Adrenal gland (tissue), 5 donors: ENCODE measurements around the gene TRMU.

Source experiments
- CTCF ChIP-seq, 6 experiments: fragments of 450-650 bp in 4 of 6; fragments of 200-600 bp in 2 of 6; sonication (generic) in 1 of 6; IDR thresholded peaks; 1 replicate in 5 of 6; 2 replicates in 1 of 6; pipeline versions ENCODE4 v1.5.1 to v1.8.0; 2016 to 2021; ENCODE audit warnings: antibody characterized with exemption in 6 of 6, mild to moderate bottlenecking in 2 of 6, moderate library complexity in 1 of 6
- POLR2A ChIP-seq, 2 donors: fragments of 450-650 bp; IDR thresholded peaks; one replicate each; pipeline ENCODE4 v1.6.1; 2017; ENCODE audit warnings: antibody characterized with exemption in 2 of 2, mild to moderate bottlenecking in 2 of 2, moderate library complexity in 1 of 2
- donor health status: DM: no; HTN: no; CAD: no.

GRCh38 chr22:46405901-46406300, 70.4 kb downstream of the TRMU start:
- TF ChIP-seq CTCF (IDR thresholded peaks at IDR 0.05) = no peak
- no peak for TF ChIP-seq POLR2A (IDR thresholded peaks at IDR 0.05)
